ENCODE results near the gene HOXB8.
A peak's percentile ranks its signal among the peaks of the same experiment; 100 is the strongest.

HOXB8 gene

DNA sequence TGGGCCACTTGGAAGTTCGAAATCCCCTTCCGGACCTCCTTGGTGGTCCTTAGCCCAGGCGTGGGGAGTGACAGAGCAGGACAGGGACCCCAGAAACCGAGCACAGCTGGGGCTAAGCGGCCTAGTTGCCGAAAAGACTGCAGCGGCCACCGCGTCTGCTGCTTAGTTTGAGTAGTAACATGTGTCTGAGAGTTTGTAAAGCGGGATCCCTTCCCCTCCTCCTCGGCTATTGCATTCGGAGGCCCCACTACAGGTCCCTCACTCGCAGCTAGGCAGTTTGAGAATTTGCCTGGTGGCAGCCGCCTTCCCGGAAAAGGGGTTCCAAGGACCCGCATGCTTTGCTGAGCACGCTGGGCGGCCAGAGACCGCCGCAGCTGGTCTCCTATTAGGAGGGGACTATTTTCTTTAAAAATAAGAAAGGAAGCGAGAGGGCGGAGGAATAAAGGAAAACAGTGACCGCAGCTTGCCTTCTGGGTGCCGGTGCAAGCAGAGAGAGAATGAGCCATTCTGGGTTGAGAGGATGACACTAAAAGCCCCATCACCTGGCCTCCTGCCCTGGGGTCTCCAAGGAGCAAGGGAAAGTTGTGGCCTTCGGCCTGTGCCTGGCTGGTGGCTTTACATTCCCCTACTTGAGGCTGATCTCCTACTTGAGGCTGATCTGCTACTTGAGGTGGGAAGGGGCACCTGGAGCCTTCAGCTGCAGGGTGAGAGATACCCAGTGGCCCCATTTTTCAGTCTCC lies 20.4 kb downstream of the HOXB8 start:
- Mint-ChIP-seq H3K27me3 (peaks cover 100% of the 10 kb centered on the region), H3K4me1 (peaks cover 53% of the 10 kb centered on the region), H3K9me3 (no peaks in the 10 kb centered on the region), H3K36me3 (no peaks in the 10 kb centered on the region), H3K27ac (no peak overlapping the region), H3K4me3 (no peak overlapping the region)
- peak; percentile 21 for DNase-seq
- CTCF ChIA-PET = interaction anchor here (0.5 to 3.8 kb wide), 7 partner anchors 15 to 569 kb away, joined by 3 to 29 read pairs (median 5); no protein-coding TSS in a partner anchor

DNA sequence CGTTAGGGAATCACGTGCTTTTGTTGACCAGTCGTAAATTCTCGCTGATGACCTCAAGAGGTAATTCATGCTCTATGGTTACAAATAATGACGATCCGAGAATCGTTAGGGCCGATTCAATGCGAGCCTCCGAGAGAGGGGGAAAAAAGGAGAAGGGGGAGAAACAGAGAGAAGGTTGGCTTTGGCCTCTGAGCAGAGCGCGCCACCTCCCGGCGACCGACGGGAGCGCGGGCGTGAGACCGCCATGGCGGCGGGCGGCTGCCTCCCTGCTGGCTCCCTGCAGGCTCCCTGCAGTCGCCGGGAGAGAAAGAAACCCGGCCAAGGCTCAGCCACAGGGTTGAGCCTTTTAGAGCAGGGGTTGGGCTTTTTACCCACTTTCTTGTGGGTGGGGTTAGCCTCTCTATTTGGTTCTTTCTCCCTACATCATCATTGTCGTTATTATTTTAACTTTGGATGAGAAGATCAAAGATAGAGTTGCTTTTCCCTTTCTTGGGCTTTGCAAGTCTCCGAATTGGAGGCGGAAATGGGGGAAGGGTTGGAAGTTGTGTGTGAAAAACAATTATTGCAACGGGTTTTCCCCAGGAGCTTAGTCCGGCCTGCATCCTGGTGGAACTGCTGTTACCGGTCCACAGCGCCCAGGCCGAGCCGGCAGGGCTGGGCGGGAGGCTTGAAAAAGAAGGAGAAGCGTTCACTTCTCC lies 21.1 kb downstream of the HOXB8 start:
- DNase-seq = peak; percentile 84
- H3K9me3 Mint-ChIP-seq = no peaks in the 10 kb centered on the region
- H3K4me1 Mint-ChIP-seq = peaks cover 54% of the 10 kb centered on the region
- CTCF ChIA-PET = interaction anchor here (0.6 to 3.8 kb wide), 27 partner anchors 8 to 568 kb away, joined by 3 to 30 read pairs (median 6); partner anchors contain the start of gene NFE2L1
- H3K4me3 Mint-ChIP-seq = peak overlapping the region; percentile 72
- no peak overlapping the region for H3K27ac Mint-ChIP-seq
- H3K36me3 Mint-ChIP-seq = no peaks in the 10 kb centered on the region
- H3K27me3 Mint-ChIP-seq = peaks cover 100% of the 10 kb centered on the region

- peaks cover 53% of the 10 kb centered on the region for H3K4me1 Mint-ChIP-seq
Measured at GRCh38 chr17:48593126-48593829, 21.8 kb downstream of the HOXB8 start, which contains the start of gene HOXB5. Gene HOXB5 (minus strand): TSS chr17:48593779. CDS start chr17:48593682, 97 bp downstream.

GRCh38 chr17:48592577-48592976 lies 22.5 kb downstream of the HOXB8 start:
- H3K4me1 Mint-ChIP-seq = peaks cover 52% of the 10 kb centered on the region
- CTCF ChIA-PET = interaction anchor here (0.5 to 3.8 kb wide), 31 partner anchors 9 to 566 kb away, joined by 3 to 30 read pairs (median 6); partner anchors contain the start of gene NFE2L1
- H3K4me3 Mint-ChIP-seq = peak overlapping the region; percentile 72
- peaks cover 100% of the 10 kb centered on the region for H3K27me3 Mint-ChIP-seq
- no peaks in the 10 kb centered on the region for H3K36me3 Mint-ChIP-seq
- DNase-seq = peak; percentile 47
- H3K9me3 Mint-ChIP-seq = no peaks in the 10 kb centered on the region
- H3K27ac Mint-ChIP-seq = peak overlapping the region; percentile 78

More at GRCh38 chr17:48593126-48593829, 21.8 kb downstream of the HOXB8 start, which contains the start of gene HOXB5:
- peak; percentile 49 for DNase-seq
- Mint-ChIP-seq H3K4me3 (peak within 1 kb of the TSS; percentile 72), H3K27ac (peak within 1 kb of the TSS; percentile 78), H3K9me3 (no peaks in the 10 kb centered on the region), H3K27me3 (peaks cover 100% of the 10 kb centered on the region), H3K36me3 (no peaks in the 10 kb centered on the region)
- CTCF ChIA-PET = interaction anchor here (0.5 to 3.8 kb wide), 38 partner anchors 8 to 567 kb away, joined by 3 to 30 read pairs (median 5); partner anchors contain the start of gene NFE2L1

DNA sequence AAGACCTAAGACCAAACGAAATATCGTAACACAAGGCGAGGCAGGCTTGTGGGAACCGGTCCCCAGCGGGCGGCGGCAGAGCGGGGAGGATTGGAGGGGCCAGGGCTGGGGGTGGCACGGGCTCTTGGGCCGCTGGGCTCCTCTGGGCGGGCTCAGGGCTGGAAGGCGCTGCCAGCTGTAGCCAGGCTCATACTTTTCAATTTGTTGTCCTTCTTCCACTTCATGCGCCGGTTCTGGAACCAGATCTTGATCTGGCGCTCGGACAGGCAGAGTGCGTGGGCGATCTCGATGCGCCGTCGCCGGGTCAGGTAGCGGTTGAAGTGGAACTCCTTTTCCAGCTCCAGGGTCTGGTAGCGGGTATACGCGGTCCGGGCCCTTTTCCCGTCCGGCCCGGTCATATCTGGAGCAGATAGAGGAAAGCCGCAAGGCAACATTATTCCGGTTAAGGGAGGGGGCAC lies 23.0 kb downstream of the HOXB8 start:
- Mint-ChIP-seq H3K4me1 (peaks cover 54% of the 10 kb centered on the region), H3K27me3 (peaks cover 100% of the 10 kb centered on the region), H3K27ac (no peak overlapping the region), H3K9me3 (no peaks in the 10 kb centered on the region), H3K4me3 (no peak overlapping the region), H3K36me3 (no peaks in the 10 kb centered on the region)
- CTCF ChIA-PET = interaction anchor here (0.6 to 3.8 kb wide), 17 partner anchors 9 to 566 kb away, joined by 3 to 30 read pairs (median 10); no protein-coding TSS in a partner anchor
- no peak for DNase-seq

DNA sequence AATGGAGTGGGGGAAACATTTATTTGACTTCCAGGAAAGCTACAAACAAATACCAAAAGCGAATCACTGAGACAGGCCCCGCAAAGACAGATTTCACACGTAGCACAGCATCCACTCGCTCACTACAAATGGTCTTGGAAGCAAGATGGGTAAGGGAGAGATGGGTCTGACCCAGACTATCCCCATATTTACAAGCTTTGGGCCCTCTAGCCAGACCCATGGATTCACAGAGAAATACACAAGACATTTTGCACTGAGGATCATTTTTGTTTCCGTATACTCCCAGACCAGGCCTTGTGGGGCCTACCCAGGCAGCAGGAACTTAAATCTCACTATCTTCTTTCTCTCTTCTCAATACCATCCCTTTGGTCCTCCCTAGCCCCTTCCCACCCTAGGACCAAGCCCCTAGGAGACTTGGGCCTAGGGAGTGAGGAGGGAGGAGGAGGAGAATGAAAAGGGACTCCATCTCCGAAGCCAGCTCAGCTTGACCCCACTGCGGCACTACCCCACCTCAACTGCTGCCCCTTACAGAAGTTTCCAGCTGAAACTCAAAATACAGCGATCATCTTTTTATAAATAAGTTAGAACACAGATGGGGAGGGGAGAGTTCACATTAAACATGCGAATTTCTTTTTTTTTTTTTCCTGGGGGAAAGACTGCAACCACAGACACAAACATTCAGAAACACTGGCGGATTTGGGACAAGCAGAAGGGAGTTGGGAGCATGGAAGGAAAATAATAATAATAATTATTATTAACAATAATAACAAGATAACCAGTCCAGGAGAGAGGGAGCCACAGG lies 23.6 kb downstream of the HOXB8 start:
- DNase-seq = no peak
- Mint-ChIP-seq H3K9me3 (no peaks in the 10 kb centered on the region), H3K27ac (no peak overlapping the region), H3K36me3 (no peaks in the 10 kb centered on the region), H3K4me1 (peaks cover 54% of the 10 kb centered on the region), H3K27me3 (peaks cover 100% of the 10 kb centered on the region), H3K4me3 (no peak overlapping the region)
- CTCF ChIA-PET = interaction anchor here (1.8 to 3.1 kb wide), 5 partner anchors 41 to 565 kb away, joined by 4 to 30 read pairs (median 15); no protein-coding TSS in a partner anchor

DNA sequence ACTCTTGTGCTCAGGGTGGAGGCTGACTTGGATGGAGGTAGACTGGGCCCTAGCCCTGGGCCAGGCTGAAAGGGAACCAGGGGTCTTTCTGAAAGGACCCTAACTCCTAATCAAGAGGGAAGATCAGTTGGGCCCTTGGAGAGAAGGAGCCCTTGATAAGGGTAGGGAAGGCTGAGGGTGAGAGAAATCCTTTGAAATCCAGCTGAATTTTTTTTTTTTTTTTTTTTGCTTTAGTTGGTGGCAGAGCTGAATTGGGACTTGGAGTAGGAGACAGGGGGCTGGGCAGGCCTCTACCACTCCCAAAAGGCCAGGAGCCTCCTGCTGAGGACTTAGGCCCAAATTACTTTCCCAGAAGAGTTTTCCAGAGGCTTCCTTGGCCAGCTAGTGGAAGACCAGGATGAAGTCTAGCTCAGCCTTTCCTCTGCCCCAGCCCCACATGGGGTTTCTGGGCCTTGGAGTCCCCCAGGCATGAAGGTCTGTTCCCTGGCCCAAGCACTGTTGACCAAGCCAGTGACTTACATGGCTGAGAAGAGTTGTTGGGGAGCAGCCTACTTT lies 24.4 kb downstream of the HOXB8 start:
- no peak for DNase-seq
- H3K27ac Mint-ChIP-seq = no peak overlapping the region
- peaks cover 100% of the 10 kb centered on the region for H3K27me3 Mint-ChIP-seq
- H3K9me3 Mint-ChIP-seq = no peaks in the 10 kb centered on the region
- H3K4me1 Mint-ChIP-seq = peaks cover 58% of the 10 kb centered on the region
- no peak overlapping the region for H3K4me3 Mint-ChIP-seq
- CTCF ChIA-PET = interaction anchor here (0.7 to 3.1 kb wide), 7 partner anchors 41 to 564 kb away, joined by 3 to 15 read pairs (median 4); no protein-coding TSS in a partner anchor
- H3K36me3 Mint-ChIP-seq = no peaks in the 10 kb centered on the region

- Mint-ChIP-seq H3K36me3 (no peaks in the 10 kb centered on the region), H3K27me3 (peaks cover 100% of the 10 kb centered on the region), H3K27ac (no peak within 1 kb of the TSS), H3K4me3 (no peak within 1 kb of the TSS), H3K4me1 (peaks cover 65% of the 10 kb centered on the region), H3K9me3 (no peaks in the 10 kb centered on the region)
- CTCF ChIA-PET = interaction anchor here (0.6 to 1.9 kb wide), 7 partner anchors 42 to 327 kb away, joined by 3 to 6 read pairs (median 3); no protein-coding TSS in a partner anchor
- DNase-seq = no peak
Measured at GRCh38 chr17:48589831-48590606, 25.1 kb downstream of the HOXB8 start, which contains the start of gene HOXB3. Gene HOXB3 (minus strand): TSS chr17:48590241. CDS start chr17:48552474, 37,767 bp downstream.

DNA sequence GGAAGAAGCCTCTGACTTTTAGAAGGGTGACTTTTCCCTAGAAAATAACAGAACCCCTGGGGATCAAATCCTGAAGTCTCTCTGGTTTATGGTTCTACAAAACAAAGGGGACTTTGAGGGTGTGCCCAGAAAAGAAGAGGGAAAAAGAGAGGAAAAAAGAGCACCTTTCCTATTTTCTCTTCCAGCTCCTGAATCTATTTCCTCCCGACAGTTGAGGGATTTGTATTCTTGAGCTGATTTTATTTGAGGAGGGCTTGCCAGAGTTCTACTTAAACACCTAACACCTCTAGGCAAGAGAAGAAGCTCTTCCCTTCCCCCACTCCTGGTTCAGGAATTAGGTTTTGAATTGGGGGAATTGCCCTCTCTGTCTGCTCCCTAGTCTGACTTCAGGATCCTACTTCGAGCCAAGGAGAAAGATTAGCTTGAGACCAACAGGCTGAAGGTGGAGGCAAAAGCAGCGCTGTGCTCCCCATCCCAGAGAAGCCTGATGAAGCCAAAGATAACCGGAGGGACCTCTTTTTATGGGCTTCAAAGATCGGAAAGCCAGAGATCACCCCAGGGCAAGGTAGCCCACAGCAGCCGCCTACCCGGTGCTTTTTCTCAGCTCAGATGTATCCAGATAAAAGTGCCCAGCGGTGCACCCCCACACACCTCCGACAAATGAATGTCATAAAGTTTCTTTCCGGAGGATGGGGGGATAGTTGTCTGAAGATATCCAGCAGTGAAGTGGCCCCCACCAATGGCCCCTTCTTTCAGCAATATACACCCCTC lies 25.8 kb downstream of the HOXB8 start:
- H3K9me3 Mint-ChIP-seq = no peaks in the 10 kb centered on the region
- H3K27me3 Mint-ChIP-seq = peaks cover 100% of the 10 kb centered on the region
- H3K4me3 Mint-ChIP-seq = no peak overlapping the region
- CTCF ChIA-PET = interaction anchor here (0.6 to 2.0 kb wide), 6 partner anchors 97 to 323 kb away, joined by 3 to 5 read pairs (median 3); no protein-coding TSS in a partner anchor
- H3K36me3 Mint-ChIP-seq = no peaks in the 10 kb centered on the region
- H3K27ac Mint-ChIP-seq = no peak overlapping the region
- peaks cover 72% of the 10 kb centered on the region for H3K4me1 Mint-ChIP-seq
- no peak for DNase-seq

DNA sequence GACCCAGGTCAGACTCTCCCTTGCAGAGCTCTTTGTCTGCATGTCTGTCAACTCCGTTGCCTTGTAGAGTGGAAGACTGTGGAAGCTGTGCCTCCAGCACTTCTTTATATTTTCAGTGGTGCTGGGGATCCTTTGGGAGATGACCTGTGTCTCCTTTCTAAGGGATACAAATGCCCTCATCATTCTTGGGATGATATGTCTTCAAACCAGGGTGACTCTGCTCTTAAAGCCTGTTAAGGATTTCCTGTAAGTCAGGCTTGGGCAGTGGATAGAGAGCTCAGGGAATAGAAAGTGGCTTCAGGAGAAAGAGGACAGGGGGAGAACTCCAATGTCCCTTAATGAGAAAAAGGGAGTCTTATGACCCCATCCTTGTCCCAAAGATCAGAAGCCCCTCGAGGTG lies 26.6 kb downstream of the HOXB8 start:
- Mint-ChIP-seq H3K27me3 (peaks cover 100% of the 10 kb centered on the region), H3K27ac (peak overlapping the region; percentile 16), H3K4me3 (no peak overlapping the region), H3K9me3 (no peaks in the 10 kb centered on the region), H3K4me1 (peaks cover 71% of the 10 kb centered on the region), H3K36me3 (no peaks in the 10 kb centered on the region)
- CTCF ChIA-PET = interaction anchor here (1.0 to 2.7 kb wide), 10 partner anchors 10 to 329 kb away, joined by 3 to 10 read pairs (median 4); no protein-coding TSS in a partner anchor
- DNase-seq = no peak

DNA sequence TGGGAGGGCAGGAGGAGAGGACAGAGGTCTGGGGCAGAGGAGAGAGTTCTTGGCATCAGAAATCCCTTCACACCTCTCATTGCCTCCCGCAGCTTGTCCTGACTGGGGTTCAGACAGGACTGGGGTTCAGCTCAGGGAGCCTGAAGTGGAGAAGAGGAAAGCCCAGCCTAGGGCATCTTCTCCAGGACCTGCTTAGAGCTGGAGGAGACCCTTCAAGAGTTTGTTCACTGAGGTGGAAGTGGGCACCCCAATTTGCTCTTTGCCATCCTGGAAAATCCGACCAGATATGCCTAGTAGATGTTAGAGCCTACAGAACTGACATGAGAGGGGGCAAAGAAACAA lies 27.0 kb downstream of the HOXB8 start:
- H3K9me3 Mint-ChIP-seq = no peaks in the 10 kb centered on the region
- H3K4me1 Mint-ChIP-seq = peaks cover 67% of the 10 kb centered on the region
- CTCF ChIA-PET = interaction anchor here (0.8 to 2.7 kb wide), 13 partner anchors 8 to 329 kb away, joined by 3 to 10 read pairs (median 4); no protein-coding TSS in a partner anchor
- H3K36me3 Mint-ChIP-seq = no peaks in the 10 kb centered on the region
- DNase-seq = no peak
- H3K4me3 Mint-ChIP-seq = no peak overlapping the region
- no peak overlapping the region for H3K27ac Mint-ChIP-seq
- peaks cover 100% of the 10 kb centered on the region for H3K27me3 Mint-ChIP-seq

All from activated naive CD4-positive, alpha-beta T cell treated with anti-CD3 and anti-CD28 coated beads, Interleukin-2, amount 10 ng/mL, durations not matched to agents 7 days and 5 days (primary cell).